IPS-NIHi11 (cell line): Measurements from ENCODE around the gene CCDC88C.

Source experiments
- DNase-seq: peaks from one replicate; pipeline ENCODE4 v3.0.0; 2012; ENCODE audit warnings: mixed read lengths, low spot score

Gene CCDC88C

GRCh38 chr14:91377700-91378652, 39.6 kb downstream of the CCDC88C start:
- DNase-seq = no peak

GRCh38 chr14:91376547-91377477, 40.8 kb downstream of the CCDC88C start:
- no peak for DNase-seq

- no peak for DNase-seq
Measured at GRCh38 chr14:91375720-91376452, 41.7 kb downstream of the CCDC88C start.

- no peak for DNase-seq
Measured at GRCh38 chr14:91374879-91375702, 42.5 kb downstream of the CCDC88C start.

- no peak for DNase-seq
Measured at GRCh38 chr14:91374287-91374878, 43.2 kb downstream of the CCDC88C start.

GRCh38 chr14:91373591-91374254, 43.9 kb downstream of the CCDC88C start:
- no peak for DNase-seq

- DNase-seq = no peak
Measured at GRCh38 chr14:91372671-91373495, 44.7 kb downstream of the CCDC88C start.

GRCh38 chr14:91371990-91372375, 45.6 kb downstream of the CCDC88C start:
- no peak for DNase-seq

GRCh38 chr14:91371011-91371989, 46.3 kb downstream of the CCDC88C start:
- DNase-seq = no peak

- DNase-seq = no peak
Measured at GRCh38 chr14:91369628-91370445, 47.8 kb downstream of the CCDC88C start.

GRCh38 chr14:91368776-91369416, 48.7 kb downstream of the CCDC88C start:
- no peak for DNase-seq

GRCh38 chr14:91367173-91368171, 50.1 kb downstream of the CCDC88C start:
- DNase-seq = no peak

GRCh38 chr14:91366749-91367148, 50.9 kb downstream of the CCDC88C start:
- DNase-seq = no peak

- no peak for DNase-seq
Measured at GRCh38 chr14:91365552-91365951, 52.1 kb downstream of the CCDC88C start.

GRCh38 chr14:91364524-91365270, 52.9 kb downstream of the CCDC88C start:
- DNase-seq = no peak
